Activated CD4-positive, alpha-beta T cell treated with anti-CD3 and anti-CD28 coated beads for 4 hours (primary cell): ENCODE results near the gene CAMSAP3.

Experiments used
- DNase-seq, 2 donors: peaks; one replicate each; pipeline ENCODE4 v3.0.0-alpha.2; 2020

Gene CAMSAP3

GRCh38 chr19:7612282-7613274 lies 16.9 kb downstream of the CAMSAP3 start:
- DNase-seq = no peak

GRCh38 chr19:7614859-7615741 lies 19.4 kb downstream of the CAMSAP3 start:
- DNase-seq = no peak

GRCh38 chr19:7617172-7617571 lies 21.5 kb downstream of the CAMSAP3 start:
- DNase-seq = no peak

GRCh38 chr19:7617735-7618134 lies 22.1 kb downstream of the CAMSAP3 start:
- DNase-seq = no peak

GRCh38 chr19:7618348-7618747 lies 22.7 kb downstream of the CAMSAP3 start:
- DNase-seq = no peak

GRCh38 chr19:7618771-7619510 lies 23.3 kb downstream of the CAMSAP3 start:
- DNase-seq = no peak

- no peak for DNase-seq
Observed at GRCh38 chr19:7619671-7620441, 24.2 kb downstream of the CAMSAP3 start.

GRCh38 chr19:7620442-7621412 lies 25.1 kb downstream of the CAMSAP3 start:
- DNase-seq = no peak

GRCh38 chr19:7622933-7623685 lies 27.4 kb downstream of the CAMSAP3 start:
- no peak for DNase-seq

- no peak for DNase-seq
Observed at GRCh38 chr19:7623725-7624603, 28.3 kb downstream of the CAMSAP3 start.

GRCh38 chr19:7624810-7625209 lies 29.1 kb downstream of the CAMSAP3 start:
- DNase-seq = no peak

GRCh38 chr19:7625763-7626372 lies 30.2 kb downstream of the CAMSAP3 start:
- no peak for DNase-seq

- DNase-seq = no peak
Observed at GRCh38 chr19:7627166-7627565, 31.5 kb downstream of the CAMSAP3 start.

- DNase-seq = no peak
Observed at GRCh38 chr19:7628589-7629311, 33.1 kb downstream of the CAMSAP3 start.

- peak; percentile 92 to 93 for DNase-seq
Observed at GRCh38 chr19:7629347-7630054, 33.8 kb downstream of the CAMSAP3 start, which contains the start of the genes PET100 and XAB2. Gene PET100, plus strand, starts transcription at chr19:7629793. Its CDS starts 41 bp downstream, at chr19:7629834. Gene XAB2, minus strand, starts transcription at chr19:7629545. Its CDS starts 18 bp downstream, at chr19:7629527.

GRCh38 chr19:7631577-7631976 lies 35.9 kb downstream of the CAMSAP3 start:
- DNase-seq = no peak
